ENCODE results near the gene PRR18. TPM values are rescaled to one million over a fixed set of nuclear protein-coding genes. Genes with fewer than 3 reads are reported as not detected.

Gene PRR18
- total RNA-seq, 1 donor, result not detected

DNA sequence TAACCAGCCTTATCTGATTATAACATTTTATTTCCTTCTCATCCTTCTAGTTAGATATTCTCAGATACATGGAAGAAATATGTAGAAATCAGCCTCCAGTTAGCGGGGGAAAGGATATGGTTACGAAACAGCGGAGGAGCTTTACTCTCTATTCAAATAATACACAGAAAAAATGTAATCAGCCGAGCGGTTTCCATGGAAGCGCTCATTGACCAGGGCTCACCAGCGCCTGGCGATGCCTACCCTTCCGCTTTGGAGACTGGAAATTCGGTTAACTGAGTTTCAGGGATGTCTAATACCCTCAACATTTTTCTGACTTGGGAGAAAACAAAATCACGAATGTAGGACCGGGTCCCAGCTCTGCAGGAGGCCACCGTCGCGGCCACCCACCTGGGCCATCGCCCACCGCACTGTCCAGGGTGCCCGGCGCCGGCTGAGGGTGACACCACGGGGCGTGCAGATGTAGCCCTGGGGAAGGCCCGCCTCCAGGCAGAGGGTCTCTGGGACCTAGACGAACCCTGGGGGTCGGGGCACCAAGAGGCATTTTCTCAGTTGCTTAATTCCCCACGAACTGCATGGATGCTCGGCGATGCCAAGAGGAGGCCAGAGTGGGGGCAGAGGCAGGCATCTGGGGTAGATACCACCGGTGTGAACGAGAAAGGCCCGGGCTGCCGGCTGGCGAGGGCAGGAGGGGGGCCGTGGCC, 1.7 kb downstream of the PRR18 start:
- no peak for TF ChIP-seq CTCF (IDR thresholded peaks at IDR 0.05; ENCODE audit: extremely low read depth, low read depth, low read length)
- Histone ChIP-seq H3K4me3 (ENCODE audit: insufficient read depth, low read length) (no peak overlapping the region), H3K27ac (ENCODE audit: low read depth, low read length) (no peak overlapping the region), H3K27me3 (ENCODE audit: insufficient read depth, low read length) (peaks cover 49% of the 10 kb centered on the region), H4K20me1 (ENCODE audit: insufficient read depth, low read length) (no peaks in the 10 kb centered on the region), H3K4me2 (ENCODE audit: insufficient read depth, low read length) (no peak overlapping the region), H3K36me3 (ENCODE audit: insufficient read depth, low read length) (no peaks in the 10 kb centered on the region), H2AFZ (ENCODE audit: low read length) (no peak overlapping the region), H3K79me2 (ENCODE audit: insufficient read depth, low read length) (no peaks in the 10 kb centered on the region), H3K4me1 (ENCODE audit: insufficient read depth, low read length) (no peaks in the 10 kb centered on the region), H3K9me3 (ENCODE audit: low read depth, low read length) (no peaks in the 10 kb centered on the region)
- DNase-seq (ENCODE audit: insufficient read length, low spot score, missing footprints), result no peak

DNA sequence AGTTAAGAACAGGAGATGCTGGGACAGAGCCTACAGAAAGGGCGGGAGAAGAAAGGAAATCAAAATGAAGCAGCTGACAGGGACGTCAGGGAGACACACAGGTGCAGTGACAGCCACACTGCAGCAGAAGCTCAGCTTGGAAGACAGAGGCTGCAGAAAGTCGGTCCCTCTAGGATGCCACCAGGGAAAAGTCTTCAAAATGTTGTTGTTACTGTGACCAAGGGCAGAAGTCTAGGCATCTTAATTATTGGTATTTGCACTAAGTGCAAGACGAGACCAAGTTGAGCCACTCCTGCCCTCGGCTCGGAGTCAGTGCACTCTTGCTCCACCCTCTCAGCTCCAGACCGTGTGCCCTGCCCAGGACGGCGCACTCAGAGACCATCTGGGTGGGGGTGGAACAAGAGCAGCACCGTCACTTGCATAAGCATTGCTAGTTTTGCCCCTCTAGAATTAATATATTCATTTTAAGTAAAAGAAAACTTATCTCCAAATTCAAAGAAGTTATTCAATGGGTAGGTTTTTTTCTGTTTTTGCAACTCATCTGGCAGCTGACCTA, 2.6 kb downstream of the PRR18 start:
- TF ChIP-seq CTCF (IDR thresholded peaks at IDR 0.05; ENCODE audit: extremely low read depth, low read depth, low read length), result no peak
- H3K36me3 ChIP-seq (ENCODE audit: insufficient read depth, low read length), result no peaks in the 10 kb centered on the region
- no peak overlapping the region for H2AFZ ChIP-seq (ENCODE audit: low read length)
- no peaks in the 10 kb centered on the region for H3K4me1 ChIP-seq (ENCODE audit: insufficient read depth, low read length)
- no peak overlapping the region for H3K27ac ChIP-seq (ENCODE audit: low read depth, low read length)
- no peak overlapping the region for H3K4me2 ChIP-seq (ENCODE audit: insufficient read depth, low read length)
- H3K9me3 ChIP-seq (ENCODE audit: low read depth, low read length), result no peaks in the 10 kb centered on the region
- H3K79me2 ChIP-seq (ENCODE audit: insufficient read depth, low read length), result no peaks in the 10 kb centered on the region
- H3K4me3 ChIP-seq (ENCODE audit: insufficient read depth, low read length), result no peak overlapping the region
- no peak for DNase-seq (ENCODE audit: insufficient read length, low spot score, missing footprints)
- no peaks in the 10 kb centered on the region for H4K20me1 ChIP-seq (ENCODE audit: insufficient read depth, low read length)
- H3K27me3 ChIP-seq (ENCODE audit: insufficient read depth, low read length), result peaks cover 49% of the 10 kb centered on the region

GRCh38 chr6:166304106-166304505, 4.1 kb downstream of the PRR18 start:
- Histone ChIP-seq H3K4me1 (ENCODE audit: insufficient read depth, low read length) (no peaks in the 10 kb centered on the region), H3K36me3 (ENCODE audit: insufficient read depth, low read length) (no peaks in the 10 kb centered on the region), H3K9me3 (ENCODE audit: low read depth, low read length) (no peaks in the 10 kb centered on the region), H3K4me2 (ENCODE audit: insufficient read depth, low read length) (no peak overlapping the region), H2AFZ (ENCODE audit: low read length) (no peak overlapping the region), H4K20me1 (ENCODE audit: insufficient read depth, low read length) (no peaks in the 10 kb centered on the region), H3K4me3 (ENCODE audit: insufficient read depth, low read length) (no peak overlapping the region), H3K27ac (ENCODE audit: low read depth, low read length) (no peak overlapping the region), H3K79me2 (ENCODE audit: insufficient read depth, low read length) (no peaks in the 10 kb centered on the region), H3K27me3 (ENCODE audit: insufficient read depth, low read length) (peaks cover 41% of the 10 kb centered on the region)
- TF ChIP-seq CTCF (IDR thresholded peaks at IDR 0.05; ENCODE audit: extremely low read depth, low read depth, low read length), result no peak
- no peak for DNase-seq (ENCODE audit: insufficient read length, low spot score, missing footprints)

GRCh38 chr6:166301611-166302529, 6.3 kb downstream of the PRR18 start:
- Histone ChIP-seq H2AFZ (ENCODE audit: low read length) (no peak overlapping the region), H3K4me3 (ENCODE audit: insufficient read depth, low read length) (no peak overlapping the region), H3K36me3 (ENCODE audit: insufficient read depth, low read length) (no peaks in the 10 kb centered on the region), H3K27ac (ENCODE audit: low read depth, low read length) (no peak overlapping the region), H3K79me2 (ENCODE audit: insufficient read depth, low read length) (no peaks in the 10 kb centered on the region), H4K20me1 (ENCODE audit: insufficient read depth, low read length) (no peaks in the 10 kb centered on the region), H3K27me3 (ENCODE audit: insufficient read depth, low read length) (peaks cover 26% of the 10 kb centered on the region), H3K9me3 (ENCODE audit: low read depth, low read length) (no peaks in the 10 kb centered on the region), H3K4me2 (ENCODE audit: insufficient read depth, low read length) (no peak overlapping the region), H3K4me1 (ENCODE audit: insufficient read depth, low read length) (no peaks in the 10 kb centered on the region)
- TF ChIP-seq CTCF (IDR thresholded peaks at IDR 0.05; ENCODE audit: extremely low read depth, low read depth, low read length), result no peak
- no peak for DNase-seq (ENCODE audit: insufficient read length, low spot score, missing footprints)

Data from osteoblast (primary cell).